Fibroblast of lung (primary cell): ENCODE data around the gene TMEM235.

Experiments
- CTCF ChIP-seq, 2 donors: IDR thresholded peaks in 1 of 2; conservative IDR thresholded peaks in 1 of 2; 1 replicate in 1 of 2; 2 replicates in 1 of 2; pipeline ENCODE4 v1.5.1; 2011 to 2012; ENCODE audit warnings: low read length in 2 of 2, control low read depth in 1 of 2, inconsistent platforms in 1 of 2, low read depth in 1 of 2, mild to moderate bottlenecking in 1 of 2
- EZH2 ChIP-seq: IDR thresholded peaks from 2 replicates; pipeline ENCODE4 v1.5.1; 2012; ENCODE audit warnings: low read length, control low read depth, mild to moderate bottlenecking; ENCODE audit errors: missing control alignments

- TF ChIP-seq CTCF (conservative IDR thresholded peaks at IDR 0.05 in 1 of 2, IDR thresholded peaks at IDR 0.05 in 1 of 2; ENCODE audit: low read depth in 1 of 2, low read length in 2 of 2) (no peak), EZH2 (no peak)
Observed at GRCh38 chr17:78263736-78264340, 32.4 kb downstream of the TMEM235 start.
